Activated CD8-positive, alpha-beta T cell treated with anti-CD3 and anti-CD28 coated beads, Interleukin-2, amount 10 ng/mL, durations not matched to agents 7 days and 5 days (primary cell): ENCODE measurements around the gene WWOX. TPM values are rescaled to one million over a fixed set of nuclear protein-coding genes. Genes with fewer than 3 reads are reported as not detected.

ENCODE experiments used
- ATAC-seq: fragments of 150-1000 bp; cut with Tn5 transposase; one replicate; pipeline ENCODE4 v1.10.0; 2021; ENCODE audit warnings: moderate library complexity
- CTCF ChIA-PET: fragments of 350-600 bp; sonication (Branson Sonifier 250); formaldehyde crosslinking; loops from one replicate; lab custom pipeline; 2021; ENCODE audit warnings: antibody characterized with exemption; lab: Charles Lee
- POLR2A ChIA-PET: fragments of 350-600 bp; sonication (Branson Sonifier 250); formaldehyde crosslinking; loops from one replicate; lab custom pipeline; 2021; ENCODE audit warnings: antibody characterized with exemption; lab: Charles Lee
- DNase-seq: peaks from one replicate; pipeline ENCODE4 v3.0.0-alpha.2; 2020
- H3K27ac Mint-ChIP-seq: one replicate; pipeline ENCODE4 v1.8.0; 2021; ENCODE audit warnings: mild to moderate bottlenecking, mixed read lengths
- H3K27me3 Mint-ChIP-seq: one replicate; pipeline ENCODE4 v1.8.0; 2021; ENCODE audit warnings: low read depth, mixed read lengths
- H3K36me3 Mint-ChIP-seq: one replicate; pipeline ENCODE4 v1.8.0; 2021; ENCODE audit warnings: low read depth, mixed read lengths
- H3K4me1 Mint-ChIP-seq: one replicate; pipeline ENCODE4 v1.8.0; 2021; ENCODE audit warnings: low read depth, mixed read lengths
- H3K4me3 Mint-ChIP-seq: one replicate; pipeline ENCODE4 v1.8.0; 2021; ENCODE audit warnings: mild to moderate bottlenecking, mixed read lengths
- H3K9me3 Mint-ChIP-seq: one replicate; pipeline ENCODE4 v1.8.0; 2022; ENCODE audit warnings: mixed read lengths; ENCODE audit not compliant: insufficient read depth
- total RNA-seq, 2 experiments: library from RNA; stranded (reverse); gene quantifications; one replicate each; pipeline ENCODE4 v1.2.3, GENCODE V29; 2021

Gene WWOX
- total RNA-seq, 2 experiments from 2014 or later, result 34.4 to 34.9 TPM

- no peak for ATAC-seq
- no peaks in the 10 kb centered on the region for H3K27me3 Mint-ChIP-seq
- no peak for DNase-seq
- H3K9me3 Mint-ChIP-seq, result no peaks in the 10 kb centered on the region
- no peaks in the 10 kb centered on the region for H3K4me1 Mint-ChIP-seq
- no peak overlapping the region for H3K27ac Mint-ChIP-seq
- ChIA-PET CTCF (no interaction called here), POLR2A (no interaction called here)
- no peak overlapping the region for H3K4me3 Mint-ChIP-seq
- no peaks in the 10 kb centered on the region for H3K36me3 Mint-ChIP-seq
Observed at GRCh38 chr16:78147911-78148401, 48.5 kb downstream of the WWOX start.

- H3K27me3 Mint-ChIP-seq, result no peaks in the 10 kb centered on the region
- ChIA-PET CTCF (no interaction called here), POLR2A (no interaction called here)
- DNase-seq (no peak), ATAC-seq (no peak)
- H3K4me1 Mint-ChIP-seq, result no peaks in the 10 kb centered on the region
- H3K36me3 Mint-ChIP-seq, result no peaks in the 10 kb centered on the region
- no peaks in the 10 kb centered on the region for H3K9me3 Mint-ChIP-seq
- no peak overlapping the region for H3K27ac Mint-ChIP-seq
- no peak overlapping the region for H3K4me3 Mint-ChIP-seq
Observed at GRCh38 chr16:78150233-78150632, 50.8 kb downstream of the WWOX start.

GRCh38 chr16:78154729-78155461 lies 55.4 kb downstream of the WWOX start:
- Mint-ChIP-seq H3K4me3 (no peak overlapping the region), H3K9me3 (no peaks in the 10 kb centered on the region), H3K27ac (no peak overlapping the region), H3K36me3 (no peaks in the 10 kb centered on the region), H3K4me1 (no peaks in the 10 kb centered on the region), H3K27me3 (no peaks in the 10 kb centered on the region)
- ChIA-PET POLR2A (no interaction called here), CTCF (no interaction called here)
- ATAC-seq (no peak), DNase-seq (no peak)

- no peaks in the 10 kb centered on the region for H3K27me3 Mint-ChIP-seq
- ATAC-seq (no peak), DNase-seq (no peak)
- H3K4me1 Mint-ChIP-seq, result no peaks in the 10 kb centered on the region
- peaks cover 3% of the 10 kb centered on the region for H3K36me3 Mint-ChIP-seq
- ChIA-PET CTCF (no interaction called here), POLR2A (no interaction called here)
- no peaks in the 10 kb centered on the region for H3K9me3 Mint-ChIP-seq
- no peak overlapping the region for H3K4me3 Mint-ChIP-seq
- H3K27ac Mint-ChIP-seq, result no peak overlapping the region
Observed at GRCh38 chr16:78155791-78156345, 56.4 kb downstream of the WWOX start.

GRCh38 chr16:78161023-78161729 lies 61.7 kb downstream of the WWOX start:
- H3K27me3 Mint-ChIP-seq, result no peaks in the 10 kb centered on the region

GRCh38 chr16:78163772-78164670 lies 64.6 kb downstream of the WWOX start:
- POLR2A ChIA-PET, result no interaction called here
- Mint-ChIP-seq H3K4me3 (no peak overlapping the region), H3K9me3 (no peaks in the 10 kb centered on the region), H3K27ac (no peak overlapping the region), H3K36me3 (peaks cover 14% of the 10 kb centered on the region), H3K4me1 (no peaks in the 10 kb centered on the region), H3K27me3 (no peaks in the 10 kb centered on the region)
- ATAC-seq (no peak), DNase-seq (no peak)
- CTCF ChIA-PET, result no interaction called here

More at GRCh38 chr16:78161023-78161729, 61.7 kb downstream of the WWOX start:
- H3K9me3 Mint-ChIP-seq, result no peaks in the 10 kb centered on the region
- H3K4me1 Mint-ChIP-seq, result no peaks in the 10 kb centered on the region
- H3K36me3 Mint-ChIP-seq, result peaks cover 10% of the 10 kb centered on the region
- DNase-seq (no peak), ATAC-seq (no peak)
- H3K27ac Mint-ChIP-seq, result no peak overlapping the region
- no peak overlapping the region for H3K4me3 Mint-ChIP-seq
- ChIA-PET POLR2A (no interaction called here), CTCF (no interaction called here)

GRCh38 chr16:78170494-78170933 lies 71.1 kb downstream of the WWOX start:
- ChIA-PET CTCF (no interaction called here), POLR2A (no interaction called here)
- DNase-seq (no peak), ATAC-seq (no peak)
- Mint-ChIP-seq H3K4me3 (no peak overlapping the region), H3K27me3 (no peaks in the 10 kb centered on the region), H3K4me1 (no peaks in the 10 kb centered on the region), H3K9me3 (no peaks in the 10 kb centered on the region), H3K27ac (no peak overlapping the region), H3K36me3 (peaks cover 4% of the 10 kb centered on the region)

GRCh38 chr16:78175287-78175686 lies 75.8 kb downstream of the WWOX start:
- ChIA-PET POLR2A (no interaction called here), CTCF (no interaction called here)
- Mint-ChIP-seq H3K36me3 (no peaks in the 10 kb centered on the region), H3K4me3 (no peak overlapping the region), H3K9me3 (no peaks in the 10 kb centered on the region), H3K27me3 (no peaks in the 10 kb centered on the region), H3K4me1 (no peaks in the 10 kb centered on the region), H3K27ac (no peak overlapping the region)
- DNase-seq (no peak), ATAC-seq (no peak)

GRCh38 chr16:78176435-78176834 lies 77.0 kb downstream of the WWOX start:
- Mint-ChIP-seq H3K4me1 (no peaks in the 10 kb centered on the region), H3K36me3 (no peaks in the 10 kb centered on the region), H3K4me3 (no peak overlapping the region), H3K9me3 (no peaks in the 10 kb centered on the region), H3K27me3 (no peaks in the 10 kb centered on the region), H3K27ac (no peak overlapping the region)
- ChIA-PET POLR2A (no interaction called here), CTCF (no interaction called here)
- DNase-seq, result no peak
- ATAC-seq, result no peak

GRCh38 chr16:78177218-78177617 lies 77.8 kb downstream of the WWOX start:
- POLR2A ChIA-PET, result no interaction called here
- no peaks in the 10 kb centered on the region for H3K9me3 Mint-ChIP-seq
- no peaks in the 10 kb centered on the region for H3K4me1 Mint-ChIP-seq
- DNase-seq (no peak), ATAC-seq (no peak)
- no peaks in the 10 kb centered on the region for H3K27me3 Mint-ChIP-seq
- CTCF ChIA-PET, result no interaction called here
- no peak overlapping the region for H3K4me3 Mint-ChIP-seq
- no peaks in the 10 kb centered on the region for H3K36me3 Mint-ChIP-seq
- no peak overlapping the region for H3K27ac Mint-ChIP-seq

- ATAC-seq, result no peak
- H3K27me3 Mint-ChIP-seq, result no peaks in the 10 kb centered on the region
- H3K4me1 Mint-ChIP-seq, result no peaks in the 10 kb centered on the region
- no peak for DNase-seq
- no peaks in the 10 kb centered on the region for H3K9me3 Mint-ChIP-seq
- H3K4me3 Mint-ChIP-seq, result no peak overlapping the region
- ChIA-PET POLR2A (no interaction called here), CTCF (no interaction called here)
- no peaks in the 10 kb centered on the region for H3K36me3 Mint-ChIP-seq
- H3K27ac Mint-ChIP-seq, result no peak overlapping the region
Observed at GRCh38 chr16:78177987-78178386, 78.5 kb downstream of the WWOX start.
